Testis (tissue), 3 donors: ENCODE measurements around the gene CYP2F1. TPM values are rescaled to one million over a fixed set of nuclear protein-coding genes. Genes with fewer than 3 reads are reported as not detected.

Source experiments
- DNase-seq: peaks from one replicate; pipeline ENCODE4 v3.0.0-alpha.2; 2019
- H3K27ac ChIP-seq, 2 donors: fragments of 200-600 bp; sonication (generic); one replicate each; pipeline ENCODE4 v1.5.1; 2019
- H3K27me3 ChIP-seq: fragments of 200-600 bp; sonication (generic); one replicate; pipeline ENCODE4 v1.5.1; 2019
- H3K36me3 ChIP-seq: fragments of 200-600 bp; sonication (generic); one replicate; pipeline ENCODE4 v1.5.1; 2017; ENCODE audit warnings: low read depth; ENCODE audit errors: missing control alignments
- H3K4me1 ChIP-seq: fragments of 200-600 bp; sonication (generic); one replicate; pipeline ENCODE4 v1.5.1; 2019
- H3K4me3 ChIP-seq, 2 donors: fragments of 200-600 bp; sonication (generic); one replicate each; pipeline ENCODE4 v1.5.1; 2017 to 2019
- H3K9me3 ChIP-seq: fragments of 200-600 bp; sonication (generic); one replicate; pipeline ENCODE4 v1.5.1; 2017
- CTCF ChIP-seq, 3 experiments: fragments of 450-650 bp in 2 of 3; fragments of 200-600 bp in 1 of 3; sonication (generic) in 1 of 3; IDR thresholded peaks; one replicate each; pipeline ENCODE4 v1.5.1; 2016 to 2019; ENCODE audit warnings: antibody characterized with exemption in 3 of 3, mild to moderate bottlenecking in 2 of 3, moderate library complexity in 1 of 3
- POLR2A ChIP-seq: fragments of 450-650 bp; IDR thresholded peaks from one replicate; pipeline ENCODE4 v1.6.1; 2017; ENCODE audit warnings: antibody characterized with exemption, mild to moderate bottlenecking, moderate library complexity
- WGBS, 2 donors: methylation state at CpG; one replicate each; pipeline ENCODE4 v1.1.5; 2018; 5-methylcytosine and 5-hydroxymethylcytosine counted together
- intact Hi-C: fragments of 100-400 bp; cut with DNase I; formaldehyde crosslinking; loops from one replicate; pipeline ENCODE4 v1.15.1; 2023; ENCODE audit warnings: low total_unique reads
- polyA plus RNA-seq: library from polyadenylated mRNA; stranded (reverse); fragments of 350-450 nt; fragmentation: Illumina TruSeq; extraction: RNeasy Lipid Tissue Mini Kit (QIAGEN cat#74804); gene quantifications from one replicate; pipeline ENCODE4 v1.2.3, GENCODE V29; 2014; ENCODE audit warnings: low read depth, low replicate concordance; ENCODE audit not compliant: insufficient read depth
- total RNA-seq, 2 donors: library from RNA; depleted of rRNA; stranded (reverse); fragments of >200 nt; gene quantifications; one replicate each; pipeline ENCODE4 v1.2.3, GENCODE V29; 2016

The CYP2F1 gene
- total and polyA plus RNA-seq, 3 donors from 2014 or later, result 1.7 to 4.1 (median 2.5) TPM

GRCh38 chr19:41174297-41174928 is 60.2 kb downstream of the CYP2F1 start:
- H3K36me3 ChIP-seq, result no peaks in the 10 kb centered on the region

GRCh38 chr19:41175801-41176777 is 61.9 kb downstream of the CYP2F1 start:
- no peaks in the 10 kb centered on the region for H3K4me1 ChIP-seq
- H3K36me3 ChIP-seq, result no peaks in the 10 kb centered on the region
- WGBS, 2 donors, result 51 to 54% methylated on average over 14 of the region's 14 CpGs
- DNase-seq, result no peak
- H3K4me3 ChIP-seq, result no peak overlapping the region
- no peaks in the 10 kb centered on the region for H3K27me3 ChIP-seq
- intact Hi-C loops, result no loop called here
- H3K9me3 ChIP-seq, result no peaks in the 10 kb centered on the region
- H3K27ac ChIP-seq, result no peak overlapping the region
- TF ChIP-seq POLR2A (no peak), CTCF (IDR thresholded peaks at IDR 0.05) (no peak)

More at GRCh38 chr19:41174297-41174928, 60.2 kb downstream of the CYP2F1 start:
- H3K4me3 ChIP-seq, result no peak overlapping the region
- no peaks in the 10 kb centered on the region for H3K4me1 ChIP-seq
- WGBS, 2 donors, result 72 to 81% methylated on average over 13 to 15 of the region's 15 CpGs
- TF ChIP-seq CTCF (IDR thresholded peaks at IDR 0.05) (no peak), POLR2A (no peak)
- intact Hi-C loops, result no loop called here
- no peak for DNase-seq
- H3K27ac ChIP-seq, result no peak overlapping the region
- H3K9me3 ChIP-seq, result no peaks in the 10 kb centered on the region
- H3K27me3 ChIP-seq, result no peaks in the 10 kb centered on the region

Other genes starting within 250 kb of the CYP2F1 start
- gene CYP2A7, start 232.2 kb upstream of the CYP2F1 start, total RNA-seq, result 1 to 10 TPM in 1 of 2 donors, not detected in 1; 1.1 TPM
- gene CYP2A7, start 232.2 kb upstream of the CYP2F1 start, polyA plus RNA-seq, result not detected
- under 1 TPM; 0.19 to 0.39 TPM for gene CYP2B6, start 123.2 kb upstream of the CYP2F1 start, total RNA-seq
- not detected for gene CYP2B6, start 123.2 kb upstream of the CYP2F1 start, polyA plus RNA-seq
- under 1 TPM; 0.31 to 0.39 TPM for gene CYP2A13, start 26.0 kb upstream of the CYP2F1 start, total RNA-seq
- 0.18 TPM for gene CYP2A13, start 26.0 kb upstream of the CYP2F1 start, polyA plus RNA-seq
- 1 to 10 TPM; 1.4 to 2.0 TPM for gene CYP2S1, start 78.8 kb downstream of the CYP2F1 start, total RNA-seq
- 1.6 TPM for gene CYP2S1, start 78.8 kb downstream of the CYP2F1 start, polyA plus RNA-seq
- 100 to 1,000 TPM in 1 of 2 donors, 10 to 100 TPM in 1; 98.2 to 150 TPM for gene AXL, start 104.8 kb downstream of the CYP2F1 start, total RNA-seq
- 56.0 TPM for gene AXL, start 104.8 kb downstream of the CYP2F1 start, polyA plus RNA-seq
- 100 to 1,000 TPM; 192 to 197 TPM for gene HNRNPUL1, start 149.9 kb downstream of the CYP2F1 start, total RNA-seq
- 230 TPM for gene HNRNPUL1, start 149.9 kb downstream of the CYP2F1 start, polyA plus RNA-seq
- gene CCDC97, start 195.7 kb downstream of the CYP2F1 start, total RNA-seq, result 10 to 100 TPM; 36.2 to 40.2 TPM
- gene CCDC97, start 195.7 kb downstream of the CYP2F1 start, polyA plus RNA-seq, result 57.8 TPM
- gene TGFB1, start 239.5 kb downstream of the CYP2F1 start, total RNA-seq, result 10 to 100 TPM; 12.7 to 17.0 TPM
- 19.8 TPM for gene TGFB1, start 239.5 kb downstream of the CYP2F1 start, polyA plus RNA-seq
- gene B9D2, start 249.7 kb downstream of the CYP2F1 start, total RNA-seq, result 10 to 100 TPM in 1 of 2 donors, 1 to 10 TPM in 1; 6.7 to 13.5 TPM
- 14.6 TPM for gene B9D2, start 249.7 kb downstream of the CYP2F1 start, polyA plus RNA-seq